H1 (cell line): Measurements from ENCODE around the gene UIMC1. TPM values are rescaled to one million over a fixed set of nuclear protein-coding genes. Genes with fewer than 3 reads are reported as not detected.

ENCODE experiments used
- CTCF ChIP-seq, 3 experiments: IDR thresholded peaks; 1 replicate in 2 of 3; 2 replicates in 1 of 3; pipeline versions ENCODE4 v1.5.1 to v1.6.1; 2011; ENCODE audit warnings: low read length in 3 of 3, mild to moderate bottlenecking in 3 of 3, inconsistent platforms in 2 of 3, low read depth in 1 of 3, moderate library complexity in 1 of 3; ENCODE audit not compliant: insufficient read depth in 1 of 3; ENCODE audit errors: control extremely low read depth in 1 of 3
- EP300 ChIP-seq, 2 experiments: IDR thresholded peaks; 1 replicate in 1 of 2; 2 replicates in 1 of 2; pipeline ENCODE4 v1.6.1; 2011 to 2012; ENCODE audit warnings: low read depth in 2 of 2, low read length in 2 of 2, mild to moderate bottlenecking in 2 of 2, borderline replicate concordance in 1 of 2, inconsistent platforms in 1 of 2, moderate library complexity in 1 of 2
- MAX ChIP-seq: IDR thresholded peaks from 2 replicates; pipeline ENCODE4 v1.6.1; 2012; ENCODE audit warnings: inconsistent platforms
- RFX5 ChIP-seq: IDR thresholded peaks from 2 replicates; pipeline ENCODE4 v1.6.1; 2011; ENCODE audit warnings: low read depth, low read length, improper control_type of control experiment, borderline replicate concordance
- SRF ChIP-seq: IDR thresholded peaks from 2 replicates; pipeline ENCODE4 v1.6.1; 2011; ENCODE audit warnings: mild to moderate bottlenecking, low read depth, low read length, moderate library complexity
- SUZ12 ChIP-seq: fragments of 200-600 bp; sonication (generic); IDR thresholded peaks from 2 replicates; pipeline ENCODE4 v1.6.1; 2012; ENCODE audit warnings: mild to moderate bottlenecking, inconsistent platforms, low read length, moderate library complexity, mixed read lengths
- polyA plus RNA-seq, 7 experiments: library from polyadenylated mRNA; depleted of rRNA in 3 of 7; stranded (reverse) in 5 of 7; unstranded in 2 of 7; fragments of >200 nt in 5 of 7; fragments of 200-250 nt in 2 of 7; gene quantifications; 1 replicate in 5 of 7; 2 replicates in 1 of 7; 4 replicates in 1 of 7; pipeline versions ENCODE4 v1.2.1 to v1.2.3, GENCODE V29; 2011 to 2013; ENCODE audit warnings: missing spikeins in 2 of 7, mixed read lengths in 2 of 7
- total RNA-seq: library from RNA; stranded (reverse); fragmentation: NEBNext Ultra II Directional; extraction: Animal tissue kit (Norgen Biotek cat#: 25700); gene quantifications from 2 replicates; pipeline ENCODE4 v1.2.1, GENCODE V29; 2021

UIMC1 gene
- total and polyA plus RNA-seq, 2 of the 8 experiments (the other 6 are each of a cell fraction or from before 2014, with no cell fraction given): 12.8 to 43.7 TPM

GRCh38 chr5:176943816-176944215, 62.8 kb downstream of the UIMC1 start (continued):
- TF ChIP-seq CTCF (IDR thresholded peaks at IDR 0.05; ENCODE audit: control extremely low read depth in 1 of 3, insufficient read depth in 1 of 3, low read depth in 1 of 3, low read length in 3 of 3) (no peak), RFX5 (no peak), SRF (no peak), EP300 (IDR thresholded peaks at IDR 0.05; ENCODE audit: borderline replicate concordance in 1 of 2, low read depth in 2 of 2, low read length in 2 of 2) (peak in 1 of 2 experiments; percentile 68; a peak in 1 of 3 replicates), SUZ12 (no peak), MAX (peak; percentile 30; the same call in 1 of the 2 replicates)
